ENCODE measurements around the gene RNF31. TPM values are rescaled to one million over a fixed set of nuclear protein-coding genes. Genes with fewer than 3 reads are reported as not detected.
A peak's percentile ranks its signal among the peaks of the same experiment; 100 is the strongest.

The RNF31 gene
- total RNA-seq, 1 donor from 2014 or later: 60.7 TPM

DNA sequence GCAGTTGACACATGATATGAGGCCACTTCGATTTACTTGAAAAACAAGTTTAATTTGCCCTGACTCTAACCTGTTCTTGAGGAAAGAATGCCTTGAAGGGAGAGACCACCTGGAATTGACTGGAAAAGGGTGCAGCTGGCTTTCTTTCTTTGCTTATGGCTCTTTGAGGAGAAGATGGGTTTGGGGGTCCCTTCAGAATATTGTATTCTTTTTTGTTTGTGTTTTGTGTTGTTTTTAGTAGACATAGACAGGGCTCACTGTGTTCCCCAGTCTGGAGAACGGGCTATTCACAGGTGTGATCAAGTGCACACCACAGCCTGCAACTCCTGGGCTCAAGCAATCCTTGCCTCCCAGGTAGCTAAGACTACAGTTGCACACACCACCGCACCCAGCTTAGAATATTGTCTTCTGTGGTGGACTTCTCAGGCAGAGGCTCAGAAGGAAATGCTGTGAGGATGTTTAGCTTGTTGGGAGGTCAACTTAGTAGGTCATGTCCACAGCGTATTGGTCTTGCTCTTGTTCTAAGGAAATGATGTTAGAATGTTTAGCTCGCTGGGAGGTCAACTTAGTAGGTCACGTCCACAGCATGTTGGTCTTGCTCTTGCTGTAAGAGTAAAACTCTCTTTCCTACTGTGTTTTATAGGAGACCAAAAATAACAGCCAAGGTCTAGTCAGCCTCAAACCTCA, 31.0 kb upstream of the RNF31 start:
- no peak for DNase-seq (ENCODE audit: low spot score)

GRCh38 chr14:24117179-24117578, 30.1 kb upstream of the RNF31 start:
- no peak for DNase-seq (ENCODE audit: low spot score)

DNA sequence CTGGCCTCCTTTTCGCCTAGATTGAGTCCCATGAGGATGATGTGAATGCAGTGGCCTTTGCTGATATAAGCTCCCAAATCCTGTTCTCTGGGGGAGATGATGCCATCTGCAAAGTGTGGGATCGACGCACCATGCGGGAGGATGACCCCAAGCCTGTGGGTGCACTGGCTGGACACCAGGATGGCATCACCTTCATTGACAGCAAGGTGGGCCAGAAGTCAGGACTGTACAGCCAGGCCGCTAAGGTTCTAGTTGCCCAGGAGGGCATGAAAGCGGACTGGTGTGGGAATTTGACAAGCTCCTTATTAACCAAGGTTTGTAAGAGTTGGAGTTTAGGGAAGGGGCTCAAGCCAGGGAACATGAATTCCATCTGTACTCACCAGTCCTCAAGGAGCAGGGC, 27.6 kb upstream of the RNF31 start:
- no peak for DNase-seq (ENCODE audit: low spot score)

- DNase-seq (ENCODE audit: low spot score): no peak
Observed at GRCh38 chr14:24121210-24121609, 26.1 kb upstream of the RNF31 start.

GRCh38 chr14:24122416-24122815, 24.9 kb upstream of the RNF31 start:
- DNase-seq (ENCODE audit: low spot score): no peak

DNA sequence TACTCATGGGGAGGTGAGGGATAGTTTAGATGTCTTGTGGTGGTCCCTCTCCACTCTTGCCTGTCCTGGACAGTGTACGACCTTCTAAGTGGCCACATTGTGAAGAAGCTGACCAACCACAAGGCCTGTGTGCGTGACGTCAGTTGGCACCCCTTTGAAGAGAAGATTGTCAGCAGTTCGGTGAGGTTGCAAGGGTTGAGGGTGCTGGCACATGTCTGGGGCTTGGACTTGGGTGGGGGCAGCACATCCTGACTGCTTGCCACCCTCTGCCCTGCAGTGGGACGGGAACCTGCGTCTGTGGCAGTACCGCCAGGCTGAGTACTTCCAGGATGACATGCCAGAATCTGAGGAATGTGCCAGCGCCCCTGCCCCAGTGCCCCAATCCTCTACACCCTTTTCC, 24.4 kb upstream of the RNF31 start:
- no peak for DNase-seq (ENCODE audit: low spot score)

DNA sequence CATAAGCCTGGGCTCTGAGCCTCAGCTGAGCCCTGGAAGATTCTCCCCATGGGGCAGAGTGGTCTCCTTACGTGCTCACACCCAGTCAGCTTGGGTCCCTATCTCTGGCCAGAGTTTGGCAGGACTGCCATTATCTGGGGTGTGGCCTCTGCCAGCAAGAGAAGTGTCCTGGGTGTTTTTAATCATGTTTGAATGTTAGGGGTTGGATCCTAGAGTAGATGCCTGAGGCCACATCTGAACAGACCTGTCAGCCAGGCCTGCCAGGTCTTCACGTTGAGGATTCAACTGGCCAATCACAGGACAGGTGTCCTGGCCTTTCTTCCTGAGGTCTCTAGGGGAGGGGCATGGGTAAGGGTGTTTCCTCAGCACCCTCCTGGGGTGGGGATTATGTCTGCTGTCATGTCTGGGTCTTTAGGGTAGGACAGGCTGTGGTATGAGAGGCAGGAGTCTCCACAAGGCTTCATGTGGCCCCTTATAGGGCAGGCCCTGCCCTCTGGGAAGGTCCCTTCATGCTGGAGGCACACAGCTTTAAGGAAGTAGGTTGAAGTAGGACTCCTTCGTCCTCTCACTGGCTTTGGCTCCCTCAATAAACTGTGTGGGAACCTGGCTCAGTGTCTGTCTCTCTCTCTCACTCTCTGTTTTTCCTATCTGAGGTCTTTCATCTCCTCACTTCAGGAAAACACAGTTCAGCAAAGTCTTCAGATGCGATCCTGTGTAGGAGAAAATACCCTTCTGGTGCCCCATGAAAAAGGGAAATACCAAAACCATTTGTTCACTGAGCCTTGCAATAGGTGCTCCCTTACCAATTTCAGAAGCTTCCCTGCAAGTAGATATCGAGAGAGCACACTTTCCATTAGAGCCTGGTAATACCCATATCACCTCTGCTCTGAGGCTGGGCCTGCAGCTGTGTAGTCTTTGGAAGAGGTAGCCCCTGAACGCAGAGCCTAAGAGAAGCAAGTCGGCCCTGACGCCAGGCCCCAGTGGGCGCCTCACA, 23.6 kb upstream of the RNF31 start:
- DNase-seq (ENCODE audit: low spot score): no peak

GRCh38 chr14:24126939-24127338, 20.4 kb upstream of the RNF31 start:
- no peak for DNase-seq (ENCODE audit: low spot score)

DNA sequence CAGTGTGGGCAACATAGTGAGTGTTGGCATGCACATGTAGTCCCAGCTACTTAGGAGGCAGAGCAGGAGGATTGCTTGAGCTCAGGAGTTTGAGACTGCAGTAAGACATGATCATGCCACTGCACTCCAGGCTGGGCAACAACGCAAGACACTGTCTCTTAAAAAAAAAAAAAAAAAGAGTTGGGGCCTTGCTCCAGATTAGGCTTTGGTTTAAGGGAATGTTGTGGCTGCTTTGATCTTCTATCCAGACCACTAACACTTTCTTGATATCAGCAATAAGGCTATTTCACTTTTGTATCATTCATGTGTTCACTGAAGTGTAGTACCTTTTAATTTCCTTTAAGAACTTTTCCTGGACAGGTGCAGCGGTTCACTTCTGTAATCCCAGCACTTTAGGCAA, 19.6 kb upstream of the RNF31 start:
- no peak for DNase-seq (ENCODE audit: low spot score)

GRCh38 chr14:24129410-24129998, 17.8 kb upstream of the RNF31 start:
- no peak for DNase-seq (ENCODE audit: low spot score)

DNA sequence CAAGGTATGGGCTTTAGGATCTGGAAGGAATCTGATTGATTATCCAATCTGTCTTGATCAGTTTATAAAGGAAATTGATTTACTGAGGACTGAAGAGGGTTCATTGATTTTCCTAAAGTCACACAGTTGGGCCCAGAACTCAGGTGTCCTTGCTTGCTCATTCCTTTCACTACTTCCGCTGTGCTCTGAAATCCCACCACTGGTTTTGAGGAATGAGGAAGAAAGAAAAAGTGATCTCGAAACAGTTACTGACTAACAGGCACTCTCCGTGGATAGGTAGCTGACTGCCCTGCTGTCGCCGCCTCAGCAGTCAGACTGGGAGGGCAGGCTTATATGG, 16.9 kb upstream of the RNF31 start, which contains the start of gene FITM1:
FITM1 (plus strand) TSS at position 280 of the 337 bp plus-strand sequence. CDS start 905 bp downstream, outside the sequence.
- no peak for DNase-seq (ENCODE audit: low spot score)

- no peak for DNase-seq (ENCODE audit: low spot score)
Observed at GRCh38 chr14:24130717-24131548, 16.4 kb upstream of the RNF31 start.

- DNase-seq (ENCODE audit: low spot score): no peak
Observed at GRCh38 chr14:24131549-24131966, 15.7 kb upstream of the RNF31 start.

DNA sequence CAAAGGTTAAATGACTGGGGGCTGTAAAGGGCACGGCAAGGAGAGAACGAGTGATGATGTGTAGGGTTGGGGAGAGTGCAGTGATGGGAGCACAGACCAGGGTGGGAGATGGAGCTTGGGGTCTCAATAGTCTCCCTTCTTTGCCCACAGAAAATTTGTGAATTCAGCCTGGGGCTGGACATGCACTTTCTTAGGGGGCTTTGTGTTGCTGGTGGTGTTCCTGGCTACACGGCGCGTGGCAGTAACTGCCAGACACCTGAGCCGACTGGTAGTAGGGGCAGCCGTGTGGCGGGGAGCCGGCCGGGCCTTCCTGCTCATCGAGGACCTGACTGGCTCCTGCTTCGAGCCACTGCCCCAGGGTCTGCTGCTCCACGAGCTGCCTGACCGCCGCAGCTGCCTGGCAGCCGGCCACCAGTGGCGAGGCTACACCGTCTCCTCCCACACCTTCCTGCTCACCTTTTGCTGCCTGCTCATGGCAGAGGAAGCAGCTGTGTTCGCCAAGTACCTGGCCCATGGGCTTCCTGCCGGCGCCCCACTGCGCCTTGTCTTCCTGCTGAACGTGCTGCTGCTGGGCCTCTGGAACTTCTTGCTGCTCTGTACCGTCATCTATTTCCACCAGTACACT, 15.1 kb upstream of the RNF31 start:
- DNase-seq (ENCODE audit: low spot score): no peak

- DNase-seq (ENCODE audit: low spot score): no peak
Observed at GRCh38 chr14:24132976-24133375, 14.3 kb upstream of the RNF31 start.

GRCh38 chr14:24133735-24134134, 13.6 kb upstream of the RNF31 start:
- no peak for DNase-seq (ENCODE audit: low spot score)

DNA sequence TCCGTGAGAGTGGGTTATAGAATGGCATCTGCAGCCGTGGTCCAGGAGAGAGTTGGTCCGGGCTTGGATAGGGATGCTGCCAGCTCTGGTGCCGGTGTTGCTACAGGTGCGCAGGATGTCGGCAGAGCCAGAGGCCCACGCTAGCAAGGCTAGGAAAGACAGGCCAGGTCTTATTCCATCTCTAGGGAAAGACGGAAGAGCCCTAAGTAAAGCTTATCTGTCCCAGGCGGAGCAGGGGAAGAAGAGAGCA, 11.8 kb upstream of the RNF31 start:
- no peak for DNase-seq (ENCODE audit: low spot score)

DNA sequence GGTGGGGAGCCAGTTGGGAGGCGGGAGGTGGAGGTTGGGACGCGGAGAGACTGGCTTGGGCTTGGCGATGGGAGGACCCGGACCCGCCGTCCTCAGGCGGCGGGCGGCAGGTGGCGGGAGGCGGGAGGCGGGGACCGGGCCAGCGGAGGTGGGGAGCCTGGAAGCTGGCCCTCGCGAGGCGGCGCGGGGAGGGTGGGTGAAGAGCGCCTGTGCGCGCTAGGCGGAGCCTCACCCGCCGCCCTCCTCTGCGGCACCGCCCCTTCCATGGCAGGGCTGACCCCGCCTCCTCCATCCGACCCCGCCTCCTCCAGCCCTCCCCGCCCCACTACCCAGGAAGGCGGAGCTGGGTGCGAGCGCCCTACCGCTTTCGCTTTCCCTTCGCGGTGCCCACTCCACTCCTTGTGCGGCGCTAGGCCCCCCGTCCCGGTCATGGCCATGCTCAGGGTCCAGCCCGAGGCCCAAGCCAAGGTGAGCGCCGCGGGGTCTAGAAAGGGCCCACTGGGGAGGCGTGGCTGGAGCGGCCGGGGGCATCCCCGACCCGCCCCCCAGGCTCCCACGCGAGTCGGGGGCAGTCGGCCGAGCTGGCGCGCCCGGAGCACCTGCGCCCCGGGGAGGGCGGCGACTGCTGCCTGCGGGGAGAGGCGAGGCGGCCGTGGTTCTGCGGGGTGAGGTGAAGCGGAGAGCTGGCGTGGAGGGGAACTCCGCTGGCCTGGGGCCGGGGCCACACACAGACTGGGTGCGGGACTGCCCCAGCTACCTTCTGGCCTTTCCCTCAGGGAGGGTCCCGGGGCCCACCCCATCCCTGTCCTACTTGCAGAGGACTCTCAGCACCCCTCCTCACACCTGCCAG, 11.2 kb upstream of the RNF31 start, which contains the start of gene PSME1:
PSME1 (plus strand) TSS at position 361 of the 850 bp plus-strand sequence; CDS start at position 430, 69 bp downstream.
- peak; percentile 94 for DNase-seq (ENCODE audit: low spot score)

DNA sequence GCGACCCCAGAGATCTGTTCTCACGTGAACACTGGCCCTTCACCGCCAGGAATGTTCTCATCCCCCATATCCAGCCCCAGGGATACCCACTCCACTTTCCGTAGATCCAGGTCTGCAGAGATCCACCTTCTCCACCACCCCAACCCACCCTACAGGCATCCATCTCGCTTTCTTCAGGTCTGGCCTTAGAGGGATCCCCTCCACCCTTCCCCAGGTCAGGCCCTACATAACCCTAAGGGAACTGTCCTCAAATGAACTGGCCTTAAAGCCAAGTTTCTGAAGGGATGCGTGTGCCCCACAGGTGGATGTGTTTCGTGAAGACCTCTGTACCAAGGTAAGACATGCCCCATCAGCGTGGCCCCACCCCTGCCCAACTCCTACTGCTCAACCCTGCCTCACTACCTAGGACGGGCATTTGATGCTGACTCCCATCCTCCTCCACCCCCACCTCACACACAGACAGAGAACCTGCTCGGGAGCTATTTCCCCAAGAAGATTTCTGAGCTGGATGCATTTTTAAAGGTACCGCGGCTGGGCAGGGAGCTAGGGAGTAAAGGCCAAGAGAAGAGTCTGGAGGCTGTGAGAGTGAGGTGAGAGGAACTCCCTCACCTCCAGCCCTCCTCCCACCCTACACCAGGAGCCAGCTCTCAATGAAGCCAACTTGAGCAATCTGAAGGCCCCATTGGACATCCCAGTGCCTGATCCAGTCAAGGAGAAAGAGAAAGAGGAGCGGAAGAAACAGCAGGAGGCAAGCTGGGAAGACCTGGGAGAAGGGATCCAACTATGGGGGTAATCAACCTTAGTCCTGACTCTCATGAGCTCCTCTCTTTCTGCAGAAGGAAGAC, 10.4 kb upstream of the RNF31 start:
- no peak for DNase-seq (ENCODE audit: low spot score)

Measured in mucosa of gallbladder (tissue), 1 donor.